ENCODE results near the gene H2BK1.

- TF ChIP-seq CTCF (IDR thresholded peaks at IDR 0.05) (no peak), POLR2A (IDR thresholded peaks at IDR 0.05) (no peak)
Observed at GRCh38 chr7:151176401-151176800, 33.9 kb downstream of the H2BK1 start.
